NCI-H1930 (cell line): ENCODE data around the gene PTRH1.
"Not testable (repeated sequence)": the region's sequence is repeated elsewhere in the genome, so short reads cannot be mapped to it uniquely, and the experiment has no call there.

Experiments
- DNase-seq, 2 experiments: peaks; one replicate each; lab custom pipeline; 2025; lab: John Stamatoyannopoulos, UW

PTRH1 gene

GRCh38 chr9:127715470-127716337 is at the start of gene PTRH1, which contains the start of gene TTC16:
PTRH1 (minus strand) TSS chr9:127715663; CDS start chr9:127715639, 24 bp downstream.
TTC16 (plus strand) TSS chr9:127716079; CDS start chr9:127716146, 67 bp downstream.
- peak; percentile 90 to 94 for DNase-seq

- peak in 1 of 2 experiments; percentile 13 for DNase-seq
Observed at GRCh38 chr9:127763918-127764384, 48.5 kb upstream of the PTRH1 start.

- DNase-seq = no peak
Observed at GRCh38 chr9:127762111-127762676, 46.7 kb upstream of the PTRH1 start.

- no peak for DNase-seq
Observed at GRCh38 chr9:127761491-127761956, 46.1 kb upstream of the PTRH1 start.

- DNase-seq = no peak
Observed at GRCh38 chr9:127761061-127761460, 45.6 kb upstream of the PTRH1 start.

- DNase-seq = no peak
Observed at GRCh38 chr9:127758843-127759242, 43.4 kb upstream of the PTRH1 start.

- DNase-seq = not testable (repeated sequence)
Observed at GRCh38 chr9:127756776-127757175, 41.3 kb upstream of the PTRH1 start.

- DNase-seq = no peak
Observed at GRCh38 chr9:127756233-127756632, 40.8 kb upstream of the PTRH1 start.

GRCh38 chr9:127755061-127756060 is 39.9 kb upstream of the PTRH1 start:
- peak; percentile 69 to 78 for DNase-seq

- peak; percentile 48 to 64 for DNase-seq
Observed at GRCh38 chr9:127754099-127755060, 38.9 kb upstream of the PTRH1 start.

GRCh38 chr9:127753622-127754021 is 38.2 kb upstream of the PTRH1 start:
- no peak for DNase-seq

- DNase-seq = no peak
Observed at GRCh38 chr9:127753148-127753547, 37.7 kb upstream of the PTRH1 start.

- DNase-seq = no peak
Observed at GRCh38 chr9:127751269-127752054, 36.0 kb upstream of the PTRH1 start.

GRCh38 chr9:127749090-127749787 is 33.8 kb upstream of the PTRH1 start:
- DNase-seq = no peak

- DNase-seq = no peak
Observed at GRCh38 chr9:127746959-127747569, 31.6 kb upstream of the PTRH1 start.

- DNase-seq = no peak
Observed at GRCh38 chr9:127744398-127745110, 29.1 kb upstream of the PTRH1 start.

- no peak for DNase-seq
Observed at GRCh38 chr9:127742435-127743088, 27.1 kb upstream of the PTRH1 start.
